ENCODE data around the gene PCDHGC3. TPM values are rescaled to one million over a fixed set of nuclear protein-coding genes. Genes with fewer than 3 reads are reported as not detected.

The PCDHGC3 gene
- total RNA-seq, 2 experiments from 2014 or later, result not detected

DNA sequence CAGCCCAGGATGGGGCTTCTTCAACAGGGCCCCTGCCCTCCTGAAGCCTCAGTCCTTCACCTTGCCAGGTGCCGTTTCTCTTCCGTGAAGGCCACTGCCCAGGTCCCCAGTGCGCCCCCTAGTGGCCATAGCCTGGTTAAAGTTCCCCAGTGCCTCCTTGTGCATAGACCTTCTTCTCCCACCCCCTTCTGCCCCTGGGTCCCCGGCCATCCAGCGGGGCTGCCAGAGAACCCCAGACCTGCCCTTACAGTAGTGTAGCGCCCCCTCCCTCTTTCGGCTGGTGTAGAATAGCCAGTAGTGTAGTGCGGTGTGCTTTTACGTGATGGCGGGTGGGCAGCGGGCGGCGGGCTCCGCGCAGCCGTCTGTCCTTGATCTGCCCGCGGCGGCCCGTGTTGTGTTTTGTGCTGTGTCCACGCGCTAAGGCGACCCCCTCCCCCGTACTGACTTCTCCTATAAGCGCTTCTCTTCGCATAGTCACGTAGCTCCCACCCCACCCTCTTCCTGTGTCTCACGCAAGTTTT is 36.7 kb downstream of the PCDHGC3 start:
- ChIA-PET POLR2A (interaction anchor here (1.5 kb wide), 1 partner anchor 11 kb away, joined by 6 read pairs; no protein-coding TSS in a partner anchor), CTCF (interaction anchor here (0.5 to 7.9 kb wide), 36 partner anchors 11 to 321 kb away, joined by 3 to 139 read pairs (median 4); partner anchors contain the start of genes DIAPH1, PCDHGA1, PCDHGA10 and PCDHGA11)
- Mint-ChIP-seq H3K27ac (no peak overlapping the region), H3K4me3 (peak overlapping the region; percentile 71), H3K9me3 (no peaks in the 10 kb centered on the region), H3K4me1 (ENCODE audit: low read depth) (peaks cover 30% of the 10 kb centered on the region), H3K36me3 (peaks cover 19% of the 10 kb centered on the region), H3K27me3 (no peaks in the 10 kb centered on the region)
- peak; percentile 91 for DNase-seq
- intact Hi-C loops (cut with micrococcal nuclease), result loop anchor here (1.0 to 5.0 kb wide), 5 partner anchors 37 to 290 kb away; partner anchors contain the start of genes PCDHB14, PCDHGA10 and PCDHGC3

DNA sequence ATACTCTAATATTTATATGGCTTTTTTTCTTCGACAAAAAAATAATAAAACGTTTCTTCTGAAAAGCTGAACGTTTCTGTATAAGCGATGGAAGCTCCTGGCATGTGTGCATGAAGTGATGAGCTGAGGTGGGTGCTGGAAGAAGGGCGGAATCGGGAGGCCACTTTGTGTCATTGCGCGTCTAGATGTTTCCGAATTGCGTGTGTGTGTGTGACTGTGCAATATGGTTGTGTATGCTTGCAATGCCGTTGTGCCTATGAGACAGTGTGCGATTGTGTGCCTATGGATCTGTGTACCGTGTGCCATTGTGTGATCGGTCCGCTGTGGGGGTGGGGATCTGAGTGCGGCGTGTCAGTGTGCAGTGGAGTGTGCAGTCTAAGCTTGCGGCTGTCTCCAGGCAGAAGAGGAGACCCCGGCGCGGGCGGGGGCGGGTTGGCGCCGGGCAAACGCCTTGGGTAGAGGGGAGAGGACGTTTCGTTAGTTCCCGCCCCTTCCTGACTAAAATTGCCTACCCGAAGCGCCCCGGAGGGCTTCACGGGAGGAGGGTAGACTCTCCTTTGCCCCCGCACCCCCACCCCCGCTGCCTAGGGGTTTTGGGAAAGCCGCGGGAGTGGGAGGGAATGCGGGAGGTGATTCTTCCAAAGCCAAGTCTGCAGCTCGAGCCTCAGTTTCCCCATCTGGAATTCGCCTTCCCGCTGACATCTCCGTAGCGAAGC is 37.3 kb downstream of the PCDHGC3 start:
- Mint-ChIP-seq H3K9me3 (no peaks in the 10 kb centered on the region), H3K36me3 (peaks cover 19% of the 10 kb centered on the region), H3K4me1 (ENCODE audit: low read depth) (peaks cover 30% of the 10 kb centered on the region), H3K27me3 (no peaks in the 10 kb centered on the region), H3K4me3 (peak overlapping the region; percentile 71), H3K27ac (peak overlapping the region; percentile 74)
- CTCF ChIA-PET, result interaction anchor here (0.5 to 7.9 kb wide), 36 partner anchors 12 to 321 kb away, joined by 3 to 139 read pairs (median 4); partner anchors contain the start of genes DIAPH1, PCDHGA1, PCDHGA10 and PCDHGA11
- POLR2A ChIA-PET, result interaction anchor here (1.0 to 1.5 kb wide), 2 partner anchors 10 to 30 kb away, joined by 3 to 6 read pairs; no protein-coding TSS in a partner anchor
- peak; percentile 66 for DNase-seq
- intact Hi-C loops (cut with micrococcal nuclease), result loop anchor here (1.0 to 5.0 kb wide), 7 partner anchors 8 to 291 kb away; partner anchors contain the start of genes PCDHB14, PCDHGA10, PCDHGC3 and TAF7

DNA sequence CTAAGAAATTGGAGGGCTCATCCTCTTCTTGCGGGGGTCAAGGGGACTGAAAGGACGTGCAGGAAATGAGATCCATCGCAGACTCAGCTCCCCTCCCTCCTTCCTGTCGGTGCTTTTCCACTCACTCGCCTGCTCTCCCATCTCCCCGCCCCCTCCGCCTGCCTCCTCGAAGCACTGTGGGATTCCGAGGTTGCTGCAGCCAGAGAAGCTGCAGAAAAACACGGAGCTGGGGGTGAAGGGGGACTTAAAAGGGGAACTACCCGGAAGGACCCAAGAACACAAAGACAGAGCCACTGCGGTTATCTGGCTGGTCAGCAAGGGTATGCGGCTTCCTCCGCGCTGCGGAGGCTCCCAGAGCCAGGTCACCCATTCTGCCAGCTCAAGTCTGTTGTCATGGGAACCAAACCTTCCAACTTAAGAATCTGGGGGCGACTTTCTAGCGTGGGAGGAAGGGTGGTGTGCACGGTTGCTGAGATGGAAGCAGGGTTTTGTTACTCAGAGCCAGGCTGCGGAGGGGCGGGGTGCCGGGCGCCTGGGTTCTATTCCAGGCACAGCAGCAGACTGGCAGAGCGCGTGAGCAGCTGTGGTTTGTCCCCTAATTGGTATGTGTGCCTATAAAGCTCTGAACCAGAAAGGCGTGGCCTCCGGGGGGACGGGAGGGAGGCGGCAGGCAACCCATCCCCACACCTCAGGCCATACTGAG is 38.0 kb downstream of the PCDHGC3 start:
- peak overlapping the region; percentile 71 for H3K4me3 Mint-ChIP-seq

DNA sequence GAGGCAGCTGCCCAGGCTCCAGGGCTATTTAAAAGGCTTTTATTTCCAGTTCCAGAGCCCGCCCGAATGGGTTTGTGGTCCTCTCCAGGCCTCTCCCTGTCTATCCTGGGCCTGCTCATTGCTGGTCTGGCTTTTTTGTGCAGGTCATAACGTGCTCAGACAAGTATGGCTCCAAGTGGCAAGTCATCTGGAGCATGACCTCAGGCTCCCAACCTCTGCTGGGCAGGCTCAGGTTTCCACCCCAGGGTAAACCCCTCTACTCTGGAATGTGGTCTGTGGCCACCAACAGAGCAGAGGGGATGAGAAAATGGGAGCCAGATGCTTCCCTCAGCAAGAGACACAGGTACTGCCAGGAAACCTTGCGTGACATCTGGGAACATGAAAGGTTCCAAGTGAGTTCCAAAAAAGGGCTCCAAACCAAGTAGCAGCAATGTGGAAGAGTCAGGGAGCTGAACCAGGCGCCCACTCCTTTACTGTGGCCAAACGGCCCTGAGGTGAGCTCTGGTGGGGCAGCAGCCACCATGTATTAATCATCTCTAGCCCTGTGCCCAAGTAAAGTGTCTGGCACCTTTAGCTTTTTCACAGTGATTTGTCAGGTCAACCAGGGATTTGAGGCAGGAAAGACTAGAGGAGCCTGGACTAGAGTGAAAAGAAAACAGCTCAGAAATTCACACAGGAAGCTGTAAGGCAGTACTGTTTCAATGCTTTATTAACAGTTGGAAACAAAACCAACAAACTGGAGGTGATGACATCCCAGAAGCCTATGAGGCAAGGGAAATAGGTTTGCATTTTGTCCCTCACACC is 38.8 kb downstream of the PCDHGC3 start:
- CTCF ChIA-PET, result interaction anchor here (0.7 to 7.9 kb wide), 15 partner anchors 11 to 323 kb away, joined by 3 to 139 read pairs (median 7); partner anchors contain the start of genes PCDHGA10, PCDHGA11, PCDHGB3 and PCDHGB5
- peak; percentile 35 for DNase-seq
- POLR2A ChIA-PET, result interaction anchor here (0.8 kb wide), 1 partner anchor 14 kb away, joined by 3 read pairs; no protein-coding TSS in a partner anchor
- intact Hi-C loops (cut with micrococcal nuclease), result loop anchor here (5.0 kb wide), 2 partner anchors 102 to 292 kb away; partner anchors contain the start of genes PCDHB14 and PCDHGA10
- H3K9me3 Mint-ChIP-seq, result no peaks in the 10 kb centered on the region
- H3K4me1 Mint-ChIP-seq (ENCODE audit: low read depth), result peaks cover 24% of the 10 kb centered on the region
- H3K27me3 Mint-ChIP-seq, result no peaks in the 10 kb centered on the region
- peaks cover 27% of the 10 kb centered on the region for H3K36me3 Mint-ChIP-seq
- no peak overlapping the region for H3K4me3 Mint-ChIP-seq
- peak overlapping the region; percentile 65 for H3K27ac Mint-ChIP-seq

More for the DNA sequence above, 38.0 kb downstream of the PCDHGC3 start:
- no peaks in the 10 kb centered on the region for H3K9me3 Mint-ChIP-seq
- intact Hi-C loops (cut with micrococcal nuclease), result loop anchor here (1.0 to 5.0 kb wide), 5 partner anchors 8 to 291 kb away; partner anchors contain the start of genes PCDHB14, PCDHGA10 and TAF7
- peaks cover 30% of the 10 kb centered on the region for H3K4me1 Mint-ChIP-seq (ENCODE audit: low read depth)
- CTCF ChIA-PET, result interaction anchor here (0.9 to 7.9 kb wide), 22 partner anchors 11 to 322 kb away, joined by 3 to 139 read pairs (median 8); partner anchors contain the start of genes PCDHGA1, PCDHGA10, PCDHGA11 and PCDHGA12
- peak overlapping the region; percentile 74 for H3K27ac Mint-ChIP-seq
- no peaks in the 10 kb centered on the region for H3K27me3 Mint-ChIP-seq
- DNase-seq, result peak; percentile 79
- peaks cover 20% of the 10 kb centered on the region for H3K36me3 Mint-ChIP-seq
- POLR2A ChIA-PET, result interaction anchor here (1.0 to 1.5 kb wide), 2 partner anchors 9 to 31 kb away, joined by 3 to 6 read pairs; no protein-coding TSS in a partner anchor

DNA sequence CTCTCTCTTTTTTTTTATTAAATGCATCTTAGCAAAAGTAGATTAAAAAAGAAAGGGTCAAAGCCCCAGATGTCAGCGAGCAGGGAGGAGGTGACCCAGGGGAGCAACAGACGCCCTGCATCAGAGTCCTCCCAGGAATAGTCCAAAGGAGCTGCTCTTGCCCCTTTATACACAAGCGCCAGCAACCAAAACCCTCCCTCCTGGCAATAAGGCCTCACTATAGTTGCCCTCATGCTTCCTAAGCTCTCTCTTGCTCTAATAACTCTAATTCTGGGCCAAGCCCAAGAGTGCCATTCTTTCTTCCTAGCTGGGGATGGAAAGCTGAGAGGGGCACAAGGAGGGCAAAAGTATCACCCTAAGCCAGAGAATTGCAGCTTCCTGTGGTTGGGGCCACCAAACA is 39.4 kb downstream of the PCDHGC3 start:
- POLR2A ChIA-PET, result interaction anchor here (0.8 kb wide), 1 partner anchor 13 kb away, joined by 3 read pairs; no protein-coding TSS in a partner anchor
- DNase-seq, result no peak
- Mint-ChIP-seq H3K27me3 (no peaks in the 10 kb centered on the region), H3K36me3 (peaks cover 33% of the 10 kb centered on the region), H3K27ac (no peak overlapping the region), H3K4me3 (no peak overlapping the region), H3K9me3 (no peaks in the 10 kb centered on the region), H3K4me1 (ENCODE audit: low read depth) (peaks cover 24% of the 10 kb centered on the region)
- CTCF ChIA-PET, result interaction anchor here (0.7 to 7.9 kb wide), 10 partner anchors 9 to 195 kb away, joined by 3 to 139 read pairs (median 11); partner anchors contain the start of genes PCDHGA10, PCDHGB3, PCDHGC4 and TAF7
- intact Hi-C loops (cut with micrococcal nuclease), result no loop called here

DNA sequence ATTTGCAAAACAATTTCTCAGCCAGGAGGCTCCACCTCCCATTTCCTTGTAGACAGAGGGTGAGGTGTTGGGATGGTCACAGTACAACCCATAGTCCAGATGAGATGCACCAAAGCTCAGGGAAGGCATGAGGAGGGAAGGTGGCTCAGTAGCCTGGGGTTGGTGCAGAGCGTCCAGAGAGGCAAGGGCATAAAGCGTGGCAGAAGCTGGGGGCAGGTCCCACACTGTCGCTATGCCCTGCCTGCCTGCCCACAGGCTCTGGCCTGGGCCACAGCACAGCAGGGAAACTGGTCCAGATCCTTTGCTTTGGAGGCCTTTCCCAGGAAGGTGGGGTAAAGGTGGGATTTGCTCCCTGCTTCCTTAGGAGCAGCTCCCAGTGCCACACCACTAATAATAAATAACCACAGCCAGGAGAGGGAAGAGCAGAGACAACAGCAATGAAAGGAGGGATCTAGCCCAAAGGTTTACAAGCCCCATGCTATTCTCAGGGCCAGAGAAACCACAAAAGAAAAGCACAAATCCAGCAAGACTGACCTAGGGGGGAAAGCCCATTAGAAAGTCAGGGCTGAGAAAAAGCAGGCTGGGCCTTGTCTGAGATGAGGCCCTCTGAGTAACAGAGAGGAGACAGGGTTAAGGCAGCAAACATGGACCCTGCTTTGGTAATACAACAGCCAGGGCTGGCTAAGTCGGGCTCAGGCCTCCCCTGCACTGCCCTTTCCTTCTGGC is 40.3 kb downstream of the PCDHGC3 start:
- H3K4me3 Mint-ChIP-seq, result no peak overlapping the region
- no peak for DNase-seq
- ChIA-PET POLR2A (no interaction called here), CTCF (interaction anchor here (1.2 to 7.9 kb wide), 6 partner anchors 9 to 196 kb away, joined by 4 to 139 read pairs (median 20); partner anchors contain the start of genes PCDHGA10 and TAF7)
- H3K4me1 Mint-ChIP-seq (ENCODE audit: low read depth), result peaks cover 29% of the 10 kb centered on the region
- peaks cover 43% of the 10 kb centered on the region for H3K36me3 Mint-ChIP-seq
- no peaks in the 10 kb centered on the region for H3K27me3 Mint-ChIP-seq
- no peaks in the 10 kb centered on the region for H3K9me3 Mint-ChIP-seq
- peak overlapping the region; percentile 18 for H3K27ac Mint-ChIP-seq
- intact Hi-C loops (cut with micrococcal nuclease), result no loop called here

DNA sequence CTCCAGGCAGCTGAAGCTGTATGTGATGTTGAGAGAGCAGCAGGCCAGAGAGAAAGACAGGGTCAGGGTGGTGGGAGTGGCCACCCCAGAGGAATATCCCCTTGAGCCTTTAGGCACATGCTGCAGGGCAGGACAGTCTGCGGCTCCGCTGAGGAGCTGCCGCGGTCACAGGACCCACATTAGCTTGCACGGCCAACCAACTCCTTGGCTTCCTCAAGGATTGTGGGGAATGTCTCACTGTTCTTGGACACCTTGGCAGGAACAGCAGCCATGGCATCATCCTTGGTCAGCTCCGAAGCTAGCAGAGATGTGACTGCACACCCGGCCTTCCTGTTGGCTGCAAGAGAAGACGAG is 40.9 kb downstream of the PCDHGC3 start:
- no peaks in the 10 kb centered on the region for H3K27me3 Mint-ChIP-seq
- no peak overlapping the region for H3K4me3 Mint-ChIP-seq
- no peak for DNase-seq
- intact Hi-C loops (cut with micrococcal nuclease), result no loop called here
- ChIA-PET CTCF (interaction anchor here (2.9 to 7.7 kb wide), 3 partner anchors 8 to 47 kb away, joined by 15 to 139 read pairs (median 26); no protein-coding TSS in a partner anchor), POLR2A (no interaction called here)
- no peaks in the 10 kb centered on the region for H3K9me3 Mint-ChIP-seq
- peaks cover 47% of the 10 kb centered on the region for H3K36me3 Mint-ChIP-seq
- H3K27ac Mint-ChIP-seq, result no peak overlapping the region
- H3K4me1 Mint-ChIP-seq (ENCODE audit: low read depth), result peaks cover 34% of the 10 kb centered on the region

DNA sequence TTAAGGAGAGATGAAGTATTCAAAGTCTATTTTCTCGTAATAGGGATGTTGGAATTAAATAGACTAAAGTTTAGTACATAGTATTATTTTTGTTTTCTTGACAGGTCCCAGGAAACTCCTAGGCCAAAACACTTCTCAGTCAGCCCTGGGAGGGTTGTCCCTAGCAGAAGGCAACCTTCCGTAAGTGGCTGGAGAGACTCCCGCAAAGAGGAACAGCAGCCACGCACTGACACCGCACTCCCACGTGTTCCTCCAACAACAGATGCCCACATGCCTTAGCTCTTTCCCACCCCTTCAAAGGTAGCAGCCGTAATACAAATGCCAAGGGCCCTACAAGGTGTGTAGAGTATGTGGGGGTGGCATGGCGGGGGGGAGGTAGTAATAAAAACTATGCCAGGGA is 41.5 kb downstream of the PCDHGC3 start:
- no peaks in the 10 kb centered on the region for H3K27me3 Mint-ChIP-seq
- intact Hi-C loops (cut with micrococcal nuclease), result no loop called here
- DNase-seq, result no peak
- H3K9me3 Mint-ChIP-seq, result no peaks in the 10 kb centered on the region
- H3K27ac Mint-ChIP-seq, result no peak overlapping the region
- H3K4me3 Mint-ChIP-seq, result no peak overlapping the region
- H3K4me1 Mint-ChIP-seq (ENCODE audit: low read depth), result peaks cover 40% of the 10 kb centered on the region
- ChIA-PET POLR2A (no interaction called here), CTCF (interaction anchor here (1.2 to 2.9 kb wide), 2 partner anchors 40 to 47 kb away, joined by 4 to 15 read pairs; no protein-coding TSS in a partner anchor)
- H3K36me3 Mint-ChIP-seq, result peaks cover 50% of the 10 kb centered on the region

DNA sequence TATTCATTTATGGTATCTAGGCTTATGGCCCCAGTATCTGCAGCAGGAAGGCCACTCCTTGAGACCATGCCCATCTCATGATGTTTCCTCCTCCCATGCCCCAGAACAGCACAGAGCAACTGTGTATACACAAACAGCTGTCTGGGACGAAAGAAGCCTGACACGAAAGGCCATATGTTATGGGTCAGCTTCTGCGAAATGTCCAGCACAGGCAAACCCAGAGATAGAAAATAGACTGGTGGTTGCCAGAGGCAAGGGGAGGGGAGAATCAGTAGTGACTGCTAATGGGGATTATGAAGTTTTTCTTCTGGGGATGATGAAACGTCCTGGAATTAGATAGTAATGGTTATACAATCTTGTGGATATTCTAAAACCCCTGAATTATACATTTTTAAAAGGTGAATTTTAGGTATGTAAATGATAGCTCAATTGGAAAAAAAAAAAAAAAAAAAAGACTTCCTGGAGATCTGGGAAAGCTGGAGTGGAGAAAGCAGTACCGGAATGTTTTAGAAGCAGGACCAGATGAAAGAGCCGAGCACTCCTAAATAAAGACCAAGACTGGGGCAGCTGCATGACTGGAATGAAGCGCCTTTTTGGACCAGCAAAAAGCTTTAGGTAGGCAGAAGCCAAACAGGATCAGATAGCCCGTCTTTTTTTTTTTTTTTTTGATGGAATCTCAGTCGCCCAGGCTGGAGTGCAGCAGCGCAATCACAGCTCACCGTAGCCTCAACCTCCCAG is 42.3 kb downstream of the PCDHGC3 start:
- peaks cover 41% of the 10 kb centered on the region for H3K4me1 Mint-ChIP-seq (ENCODE audit: low read depth)
- H3K27ac Mint-ChIP-seq, result no peak overlapping the region
- peaks cover 53% of the 10 kb centered on the region for H3K36me3 Mint-ChIP-seq
- POLR2A ChIA-PET, result no interaction called here
- H3K4me3 Mint-ChIP-seq, result no peak overlapping the region
- no peak for DNase-seq
- CTCF ChIA-PET, result interaction anchor here (1.0 to 1.3 kb wide), 3 partner anchors 45 to 49 kb away, joined by 3 to 4 read pairs (median 3); no protein-coding TSS in a partner anchor
- no peaks in the 10 kb centered on the region for H3K27me3 Mint-ChIP-seq
- intact Hi-C loops (cut with micrococcal nuclease), result no loop called here
- H3K9me3 Mint-ChIP-seq, result no peaks in the 10 kb centered on the region

DNA sequence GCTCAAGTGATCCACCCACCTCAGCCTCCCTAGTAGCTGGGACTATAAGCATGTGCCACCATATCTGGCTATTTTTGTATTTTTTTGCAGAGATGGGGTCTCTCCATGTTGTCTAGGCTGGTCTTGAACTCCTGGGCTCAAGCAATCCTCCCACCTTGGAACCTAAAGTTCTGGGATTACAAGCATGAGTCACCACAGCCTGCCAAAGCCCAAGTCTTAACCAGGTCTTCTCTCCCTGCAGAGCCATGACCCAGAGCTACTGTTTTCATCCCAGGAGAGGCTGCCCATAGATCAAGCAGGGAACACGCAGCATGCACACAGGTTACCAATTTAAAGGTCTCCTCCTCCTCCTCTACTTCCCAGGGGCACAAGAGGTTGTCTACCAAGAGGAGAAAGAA is 42.9 kb downstream of the PCDHGC3 start:
- peaks cover 52% of the 10 kb centered on the region for H3K36me3 Mint-ChIP-seq
- H3K9me3 Mint-ChIP-seq, result no peaks in the 10 kb centered on the region
- no peaks in the 10 kb centered on the region for H3K27me3 Mint-ChIP-seq
- ChIA-PET CTCF (interaction anchor here (1.0 to 1.3 kb wide), 3 partner anchors 45 to 49 kb away, joined by 3 to 4 read pairs (median 3); no protein-coding TSS in a partner anchor), POLR2A (no interaction called here)
- intact Hi-C loops (cut with micrococcal nuclease), result no loop called here
- H3K27ac Mint-ChIP-seq, result no peak overlapping the region
- DNase-seq, result no peak
- H3K4me1 Mint-ChIP-seq (ENCODE audit: low read depth), result peaks cover 39% of the 10 kb centered on the region
- no peak overlapping the region for H3K4me3 Mint-ChIP-seq
